Neuron (in vitro differentiated cells): Measurements from ENCODE around the gene CTIF.

Source experiments
- H2AFZ ChIP-seq: one replicate; pipeline ENCODE4 v1.6.1; 2013; ENCODE audit warnings: low read depth, mild to moderate bottlenecking, inconsistent platforms, low read length, moderate library complexity
- H3K27me3 ChIP-seq: one replicate; pipeline ENCODE4 v1.6.1; 2013; ENCODE audit warnings: low read length; ENCODE audit not compliant: insufficient read depth
- H3K36me3 ChIP-seq: one replicate; pipeline ENCODE4 v1.6.1; 2013; ENCODE audit warnings: low read length; ENCODE audit not compliant: insufficient read depth
- H3K4me1 ChIP-seq: one replicate; pipeline ENCODE4 v1.6.1; 2013; ENCODE audit warnings: low read length; ENCODE audit not compliant: insufficient read depth
- H3K4me3 ChIP-seq: 2 replicates; pipeline ENCODE4 v1.5.1; 2013; ENCODE audit warnings: mild to moderate bottlenecking, low read length, moderate library complexity
- H3K9me3 ChIP-seq: one replicate; pipeline ENCODE4 v1.6.1; 2013; ENCODE audit warnings: low read length

The CTIF gene

GRCh38 chr18:48740851-48741485 is 202.1 kb downstream of the CTIF start:
- Histone ChIP-seq H2AFZ (no peak overlapping the region), H3K36me3 (no peaks in the 10 kb centered on the region), H3K4me3 (no peak overlapping the region), H3K4me1 (no peaks in the 10 kb centered on the region), H3K27me3 (no peaks in the 10 kb centered on the region), H3K9me3 (no peaks in the 10 kb centered on the region)

- Histone ChIP-seq H2AFZ (no peak overlapping the region), H3K4me1 (no peaks in the 10 kb centered on the region), H3K4me3 (no peak overlapping the region), H3K36me3 (no peaks in the 10 kb centered on the region), H3K27me3 (no peaks in the 10 kb centered on the region), H3K9me3 (no peaks in the 10 kb centered on the region)
Observed at GRCh38 chr18:48741866-48742265, 203.0 kb downstream of the CTIF start.

- Histone ChIP-seq H2AFZ (no peak overlapping the region), H3K27me3 (no peaks in the 10 kb centered on the region), H3K36me3 (no peaks in the 10 kb centered on the region), H3K9me3 (no peaks in the 10 kb centered on the region), H3K4me3 (no peak overlapping the region), H3K4me1 (no peaks in the 10 kb centered on the region)
Observed at GRCh38 chr18:48742304-48742703, 203.5 kb downstream of the CTIF start.

GRCh38 chr18:48742706-48743475 is 204.1 kb downstream of the CTIF start:
- Histone ChIP-seq H3K4me1 (no peaks in the 10 kb centered on the region), H3K27me3 (no peaks in the 10 kb centered on the region), H3K36me3 (no peaks in the 10 kb centered on the region), H3K9me3 (no peaks in the 10 kb centered on the region), H3K4me3 (no peak overlapping the region), H2AFZ (no peak overlapping the region)

GRCh38 chr18:48743886-48744285 is 205.1 kb downstream of the CTIF start:
- H3K4me1 ChIP-seq: no peaks in the 10 kb centered on the region
- no peak overlapping the region for H3K4me3 ChIP-seq
- no peaks in the 10 kb centered on the region for H3K27me3 ChIP-seq
- no peaks in the 10 kb centered on the region for H3K9me3 ChIP-seq
- H2AFZ ChIP-seq: no peak overlapping the region
- no peaks in the 10 kb centered on the region for H3K36me3 ChIP-seq

DNA sequence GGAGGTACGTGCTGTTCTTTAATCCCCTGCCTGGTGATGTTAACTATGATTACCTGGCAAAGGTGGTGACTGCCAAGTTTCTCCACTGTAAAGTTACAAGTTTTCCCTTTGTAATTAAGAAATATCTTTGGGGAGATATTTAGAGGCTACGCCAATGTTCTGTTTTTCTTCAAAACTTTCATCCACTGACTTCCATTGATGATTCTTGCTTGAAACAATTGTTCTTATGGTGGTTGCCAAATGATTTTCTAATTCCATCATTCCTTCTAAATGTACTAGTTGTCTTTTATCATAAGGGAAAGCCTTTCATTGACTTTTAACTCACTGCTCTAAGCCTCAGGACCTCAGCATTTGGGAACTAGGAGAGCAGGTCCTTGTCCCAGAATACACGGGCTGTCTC is 206.5 kb downstream of the CTIF start:
- no peaks in the 10 kb centered on the region for H3K4me1 ChIP-seq
- H2AFZ ChIP-seq: no peak overlapping the region
- no peaks in the 10 kb centered on the region for H3K9me3 ChIP-seq
- H3K36me3 ChIP-seq: no peaks in the 10 kb centered on the region
- H3K27me3 ChIP-seq: no peaks in the 10 kb centered on the region
- H3K4me3 ChIP-seq: no peak overlapping the region

DNA sequence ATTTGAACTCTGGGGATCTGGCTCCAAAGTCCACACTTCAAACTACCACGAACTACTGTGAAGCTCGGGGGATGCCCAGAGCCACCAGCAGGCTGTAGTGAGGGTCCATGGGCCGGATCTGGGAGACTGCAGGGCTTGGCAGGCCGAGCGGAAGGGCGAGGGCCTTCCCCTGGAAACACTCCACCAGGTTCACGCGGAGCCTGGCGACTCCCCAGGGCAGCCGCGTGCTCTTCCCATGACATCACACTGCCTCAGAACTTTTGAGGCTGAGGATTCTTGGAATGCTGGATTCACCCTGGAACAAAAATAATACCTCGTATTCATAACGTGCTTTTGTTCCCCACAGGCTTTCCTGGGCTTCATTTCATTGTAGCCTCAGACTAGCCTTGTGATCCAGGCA is 210.9 kb downstream of the CTIF start:
- Histone ChIP-seq H3K4me3 (no peak overlapping the region), H3K9me3 (no peaks in the 10 kb centered on the region), H2AFZ (no peak overlapping the region), H3K4me1 (no peaks in the 10 kb centered on the region), H3K27me3 (no peaks in the 10 kb centered on the region), H3K36me3 (no peaks in the 10 kb centered on the region)

DNA sequence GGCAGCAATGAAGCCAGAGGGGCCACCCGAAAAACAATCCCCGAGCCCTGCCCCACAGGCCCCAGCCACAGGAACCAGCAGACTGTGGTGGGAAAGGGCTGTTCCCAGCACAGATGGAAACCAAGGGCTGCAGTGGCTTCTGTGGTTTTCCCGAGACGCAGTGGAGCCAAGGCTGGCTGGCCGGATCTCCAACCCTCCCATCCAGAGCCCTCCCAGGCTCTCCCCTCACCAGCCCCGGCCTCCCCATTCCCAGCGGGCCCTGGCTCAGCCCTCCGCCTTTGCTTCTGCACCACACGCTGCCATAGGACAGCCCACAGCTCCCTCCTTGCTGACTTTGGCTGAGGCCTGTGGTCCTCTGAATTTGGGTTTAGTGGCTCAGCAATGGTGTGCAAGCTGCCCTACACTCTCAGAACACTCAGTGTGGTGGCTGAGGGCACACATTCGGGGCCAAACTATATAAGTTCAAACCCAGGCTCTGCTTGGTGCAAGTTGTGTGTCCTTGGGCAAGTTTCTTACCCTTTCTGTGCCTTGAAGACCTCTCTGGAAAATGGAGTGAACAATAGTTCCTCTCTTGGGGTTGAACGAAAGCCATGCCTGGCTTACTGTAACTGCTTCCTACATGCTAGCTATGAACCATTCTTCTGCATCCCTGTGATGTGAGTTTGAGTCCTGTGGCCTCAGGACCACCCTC is 211.8 kb downstream of the CTIF start:
- no peak overlapping the region for H3K4me3 ChIP-seq
- H3K27me3 ChIP-seq: no peaks in the 10 kb centered on the region

DNA sequence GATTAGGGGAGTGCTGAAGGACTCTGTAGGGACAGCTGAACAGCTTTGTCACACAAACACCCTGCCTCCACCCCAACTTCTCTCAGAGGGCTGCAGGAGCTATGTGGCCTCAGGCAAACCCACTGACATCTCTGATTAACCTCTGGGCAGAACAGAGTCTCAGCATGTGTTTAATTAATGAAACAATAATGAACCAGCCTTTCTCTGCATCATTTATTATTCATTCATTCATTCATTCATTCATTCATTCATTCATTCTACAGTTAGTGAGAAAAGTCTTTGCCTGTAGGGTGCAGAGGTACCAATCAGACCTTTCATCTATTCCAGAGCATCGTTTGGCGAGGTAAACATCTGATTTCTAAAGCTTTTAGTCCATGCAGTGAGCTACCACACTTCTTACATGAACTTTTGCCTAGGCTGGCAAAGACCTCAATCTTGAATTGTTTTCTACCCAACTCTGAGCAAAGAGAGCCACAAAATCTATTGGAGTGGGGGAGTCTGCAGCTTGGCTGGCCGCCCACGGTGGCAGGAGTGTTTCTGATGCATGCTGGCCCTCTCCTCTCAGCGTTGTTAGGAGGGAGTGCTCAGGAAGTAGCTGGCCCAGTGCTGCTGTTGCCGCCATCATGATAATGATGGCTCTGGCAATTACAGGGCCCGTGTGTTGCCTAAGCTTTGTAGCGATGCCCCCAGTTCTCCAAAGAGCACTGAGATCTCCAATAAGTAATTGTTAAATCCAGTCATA is 213.1 kb downstream of the CTIF start:
- no peaks in the 10 kb centered on the region for H3K27me3 ChIP-seq
- H3K4me1 ChIP-seq: no peaks in the 10 kb centered on the region
- peaks cover 3% of the 10 kb centered on the region for H3K9me3 ChIP-seq
- no peak overlapping the region for H2AFZ ChIP-seq
- H3K36me3 ChIP-seq: no peaks in the 10 kb centered on the region
- H3K4me3 ChIP-seq: no peak overlapping the region

More for the DNA sequence above, 211.8 kb downstream of the CTIF start:
- no peak overlapping the region for H2AFZ ChIP-seq
- no peaks in the 10 kb centered on the region for H3K9me3 ChIP-seq
- H3K36me3 ChIP-seq: no peaks in the 10 kb centered on the region
- H3K4me1 ChIP-seq: no peaks in the 10 kb centered on the region

GRCh38 chr18:48752478-48752877 is 213.6 kb downstream of the CTIF start:
- no peak overlapping the region for H2AFZ ChIP-seq
- peaks cover 4% of the 10 kb centered on the region for H3K9me3 ChIP-seq
- no peaks in the 10 kb centered on the region for H3K36me3 ChIP-seq
- no peaks in the 10 kb centered on the region for H3K27me3 ChIP-seq
- no peaks in the 10 kb centered on the region for H3K4me1 ChIP-seq
- H3K4me3 ChIP-seq: no peak overlapping the region

DNA sequence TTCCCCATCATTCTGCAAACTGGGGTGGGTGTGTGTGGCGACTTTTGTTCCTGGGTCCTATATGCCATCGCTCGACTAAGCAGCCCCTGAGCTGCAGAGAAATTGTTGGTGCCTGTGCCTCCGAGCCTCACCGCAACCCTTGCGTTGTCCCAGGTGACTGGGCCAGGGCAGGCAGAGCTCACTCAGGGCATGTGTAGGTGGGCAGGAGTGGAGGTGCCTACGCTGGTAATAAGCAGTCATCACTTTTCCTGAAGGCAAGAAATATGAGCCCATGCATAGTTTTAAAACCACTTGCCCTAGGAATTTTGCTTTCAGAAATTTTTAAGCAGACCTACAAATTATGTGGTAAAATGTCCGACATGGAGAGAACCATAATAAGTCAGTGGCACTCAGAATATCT is 214.1 kb downstream of the CTIF start:
- Histone ChIP-seq H3K27me3 (no peaks in the 10 kb centered on the region), H3K4me1 (no peaks in the 10 kb centered on the region), H3K36me3 (no peaks in the 10 kb centered on the region), H2AFZ (no peak overlapping the region), H3K4me3 (no peak overlapping the region), H3K9me3 (peaks cover 4% of the 10 kb centered on the region)

DNA sequence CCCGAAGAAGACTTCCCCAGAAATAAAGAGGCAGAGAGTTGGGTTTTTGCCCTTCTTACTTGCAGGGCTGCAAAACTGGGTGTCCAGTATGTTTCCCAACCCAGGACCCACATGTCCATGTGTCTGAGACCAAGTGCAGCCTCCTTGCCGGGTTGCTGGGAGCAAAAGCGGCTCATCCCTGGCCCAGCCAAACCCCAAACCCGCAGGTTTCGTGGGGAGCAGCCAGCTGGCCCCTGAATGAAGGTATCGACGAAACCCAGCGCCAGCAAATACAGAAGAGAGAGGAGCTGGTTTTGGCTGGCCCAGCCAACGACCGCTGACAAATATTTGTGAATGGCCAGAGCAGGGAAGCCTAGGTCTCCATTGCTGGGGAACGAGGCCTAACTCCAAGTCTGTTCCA is 214.9 kb downstream of the CTIF start:
- H3K36me3 ChIP-seq: no peaks in the 10 kb centered on the region
- H3K4me1 ChIP-seq: no peaks in the 10 kb centered on the region
- H3K9me3 ChIP-seq: peaks cover 6% of the 10 kb centered on the region
- H2AFZ ChIP-seq: no peak overlapping the region
- H3K27me3 ChIP-seq: no peaks in the 10 kb centered on the region
- H3K4me3 ChIP-seq: no peak overlapping the region

GRCh38 chr18:48754559-48754958 is 215.7 kb downstream of the CTIF start:
- no peak overlapping the region for H3K4me3 ChIP-seq
- no peak overlapping the region for H2AFZ ChIP-seq

More at GRCh38 chr18:48754559-48754958, 215.7 kb downstream of the CTIF start:
- H3K36me3 ChIP-seq: peaks cover 2% of the 10 kb centered on the region
- peaks cover 6% of the 10 kb centered on the region for H3K9me3 ChIP-seq
- no peaks in the 10 kb centered on the region for H3K27me3 ChIP-seq
- no peaks in the 10 kb centered on the region for H3K4me1 ChIP-seq
